ENCODE measurements around the gene RALB.

DNA sequence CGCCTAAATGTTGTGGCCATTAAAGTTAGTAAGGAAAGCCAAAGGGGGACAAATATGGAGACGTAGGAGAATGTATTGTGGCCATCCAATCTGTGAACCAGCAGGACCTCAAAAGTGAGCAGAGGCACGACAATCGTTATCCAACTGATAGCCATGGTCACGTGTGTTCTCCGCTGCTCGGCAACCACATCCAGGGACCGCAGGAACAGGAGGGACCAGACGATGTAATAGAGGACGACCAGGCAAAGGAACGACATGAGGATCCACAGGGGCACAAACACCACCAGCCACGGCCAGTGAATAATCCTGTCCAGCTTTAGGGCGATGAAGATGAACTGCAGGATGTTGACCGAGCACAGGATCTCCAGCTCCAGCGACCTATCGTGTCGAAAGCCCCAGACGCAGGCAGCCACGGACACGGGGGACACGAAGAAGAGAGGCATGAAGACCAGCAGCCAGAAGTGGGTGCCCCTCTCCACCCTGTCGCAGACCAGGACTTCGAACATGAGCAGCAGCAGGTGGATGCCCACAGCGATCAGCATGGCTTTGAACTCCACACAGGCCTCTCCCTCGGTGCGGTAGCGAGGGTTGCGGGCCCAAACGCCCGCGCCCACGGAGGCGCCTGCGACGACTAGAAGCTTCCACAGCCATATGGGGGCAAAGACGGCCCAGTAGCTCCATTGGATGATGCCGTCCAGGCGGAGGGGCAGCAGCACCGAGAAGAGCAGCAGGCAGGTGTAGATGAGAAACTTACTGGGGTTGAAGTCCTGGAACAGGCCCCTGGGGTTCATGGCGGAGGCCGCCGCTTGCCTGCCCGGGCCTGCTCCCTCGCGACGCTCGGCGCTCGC is 30.2 kb upstream of the RALB start:
- TF ChIP-seq, protein P1, sequence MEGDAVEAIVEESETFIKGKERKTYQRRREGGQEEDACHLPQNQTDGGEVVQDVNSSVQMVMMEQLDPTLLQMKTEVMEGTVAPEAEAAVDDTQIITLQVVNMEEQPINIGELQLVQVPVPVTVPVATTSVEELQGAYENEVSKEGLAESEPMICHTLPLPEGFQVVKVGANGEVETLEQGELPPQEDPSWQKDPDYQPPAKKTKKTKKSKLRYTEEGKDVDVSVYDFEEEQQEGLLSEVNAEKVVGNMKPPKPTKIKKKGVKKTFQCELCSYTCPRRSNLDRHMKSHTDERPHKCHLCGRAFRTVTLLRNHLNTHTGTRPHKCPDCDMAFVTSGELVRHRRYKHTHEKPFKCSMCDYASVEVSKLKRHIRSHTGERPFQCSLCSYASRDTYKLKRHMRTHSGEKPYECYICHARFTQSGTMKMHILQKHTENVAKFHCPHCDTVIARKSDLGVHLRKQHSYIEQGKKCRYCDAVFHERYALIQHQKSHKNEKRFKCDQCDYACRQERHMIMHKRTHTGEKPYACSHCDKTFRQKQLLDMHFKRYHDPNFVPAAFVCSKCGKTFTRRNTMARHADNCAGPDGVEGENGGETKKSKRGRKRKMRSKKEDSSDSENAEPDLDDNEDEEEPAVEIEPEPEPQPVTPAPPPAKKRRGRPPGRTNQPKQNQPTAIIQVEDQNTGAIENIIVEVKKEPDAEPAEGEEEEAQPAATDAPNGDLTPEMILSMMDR (IDR thresholded peaks at IDR 0.05; ENCODE audit: control extremely low read depth in 1 of 3, insufficient read depth in 1 of 3, low read depth in 1 of 3, low read length in 3 of 3), result no peak
- TF ChIP-seq GTF2F1 (IDR thresholded peaks at IDR 0.05; ENCODE audit: borderline replicate concordance, low read depth, low read length) (no peak), NRF1 (IDR thresholded peaks at IDR 0.05; ENCODE audit: low read depth, low read length) (no peak), EZH2 (IDR thresholded peaks at IDR 0.05; ENCODE audit: low read depth, low read length, severe bottlenecking) (no peak), CHD2 (IDR thresholded peaks at IDR 0.05; ENCODE audit: low read length) (no peak)
